Small intestine (tissue), 7 donors: ENCODE data around the gene PRKAR1B. TPM values are rescaled to one million over a fixed set of nuclear protein-coding genes. Genes with fewer than 3 reads are reported as not detected.

Experiments
- DNase-seq, 2 donors: peaks; one replicate each; pipeline versions ENCODE4 v3.0.0 to v3.0.0-alpha.2; 2013
- FAIRE-seq: peaks from 2 replicates; lab custom pipeline; 2012; peaks lifted over from hg19 to GRCh38; lab: Jason Lieb, UNC
- H3K27ac ChIP-seq, 3 donors: one replicate each; pipeline ENCODE4 v1.5.1; 2013; ENCODE audit warnings: low read length in 2 of 3, mild to moderate bottlenecking in 2 of 3, control low read depth in 1 of 3, inconsistent platforms in 1 of 3, low read depth in 1 of 3, moderate library complexity in 1 of 3
- H3K27me3 ChIP-seq, 3 donors: one replicate each; pipeline ENCODE4 v1.6.1; 2013; ENCODE audit warnings: low read length in 3 of 3, inconsistent platforms in 1 of 3; ENCODE audit not compliant: control insufficient read depth in 3 of 3, insufficient read depth in 3 of 3
- H3K36me3 ChIP-seq, 3 donors: one replicate each; pipeline ENCODE4 v1.6.1; 2013; ENCODE audit warnings: low read length in 3 of 3, inconsistent platforms in 1 of 3, low read depth in 1 of 3, mild to moderate bottlenecking in 1 of 3, moderate library complexity in 1 of 3; ENCODE audit not compliant: control insufficient read depth in 3 of 3, insufficient read depth in 2 of 3
- H3K4me1 ChIP-seq, 3 donors: one replicate each; pipeline ENCODE4 v1.6.1; 2013; ENCODE audit warnings: low read length in 2 of 3, inconsistent platforms in 1 of 3, low read depth in 1 of 3, mild to moderate bottlenecking in 1 of 3, moderate library complexity in 1 of 3; ENCODE audit not compliant: control insufficient read depth in 3 of 3, insufficient read depth in 2 of 3
- H3K4me3 ChIP-seq, 3 donors: one replicate each; pipeline ENCODE4 v1.5.1; 2013; ENCODE audit warnings: low read length in 3 of 3, control low read depth in 1 of 3, inconsistent platforms in 1 of 3, low read depth in 1 of 3, mild to moderate bottlenecking in 1 of 3, moderate library complexity in 1 of 3
- H3K9me3 ChIP-seq, 2 donors: one replicate each; pipeline ENCODE4 v1.6.1; 2013; ENCODE audit warnings: low read depth in 1 of 2, low read length in 1 of 2; ENCODE audit not compliant: control insufficient read depth in 2 of 2, insufficient read depth in 1 of 2
- WGBS, 3 donors: extraction: QIAGEN DNeasy Blood & Tissue Kit; methylation state at CpG; one replicate each; pipeline ENCODE4 v1.1.7; 2013; 5-methylcytosine and 5-hydroxymethylcytosine counted together
- polyA plus RNA-seq, 4 donors: library from polyadenylated mRNA; stranded (reverse) in 3 of 4; unstranded in 1 of 4; fragments of 200-250 nt in 3 of 4; fragments of 120-200 nt in 1 of 4; gene quantifications; one replicate each; pipeline versions ENCODE4 v1.2.1 to v1.2.3, GENCODE V29; 2013
- donor health status: healthy with polysubstance abuse.
- donor health status: control.
- donor health status: control.
- donor health status: Bipolar disorder and iron deficiency.
- donor health status: healthy.

Gene PRKAR1B
- polyA plus RNA-seq, 4 donors, result 9.5 to 32.3 (median 18.6) TPM

GRCh38 chr7:527723-528122 lies 199.4 kb downstream of the PRKAR1B start:
- peaks cover 0 to 14% (median 0%) of the 10 kb centered on the region in 3 donors for H3K4me1 ChIP-seq
- H3K36me3 ChIP-seq, result peaks cover 0 to 11% (median 0%) of the 10 kb centered on the region in 3 donors
- peaks cover 0 to 6% of the 10 kb centered on the region in 2 donors for H3K9me3 ChIP-seq
- FAIRE-seq (no peak), DNase-seq (no peak)
- peaks cover 0 to 8% (median 4%) of the 10 kb centered on the region in 3 donors for H3K27me3 ChIP-seq
- WGBS, 3 donors, result 69 to 86% (median 73%) methylated on average over 4 of the region's 4 CpGs
- no peak overlapping the region for H3K4me3 ChIP-seq
- H3K27ac ChIP-seq, result no peak overlapping the region

GRCh38 chr7:526460-527034 lies 200.5 kb downstream of the PRKAR1B start:
- Histone ChIP-seq H3K27me3 (peaks cover 0 to 12% (median 4%) of the 10 kb centered on the region in 3 donors), H3K27ac (no peak overlapping the region), H3K4me1 (peaks cover 0 to 21% (median 0%) of the 10 kb centered on the region in 3 donors), H3K36me3 (peaks cover 0 to 11% (median 0%) of the 10 kb centered on the region in 3 donors), H3K9me3 (peaks cover 0 to 6% of the 10 kb centered on the region in 2 donors), H3K4me3 (no peak overlapping the region)
- DNase-seq (no peak), FAIRE-seq (no peak)
- 74 to 82% (median 76%) methylated on average over 22 of the region's 22 CpGs for WGBS, 3 donors

GRCh38 chr7:525740-526139 lies 201.3 kb downstream of the PRKAR1B start:
- DNase-seq (no peak), FAIRE-seq (no peak)
- H3K27ac ChIP-seq, result no peak overlapping the region
- H3K27me3 ChIP-seq, result peaks cover 0 to 20% (median 4%) of the 10 kb centered on the region in 3 donors
- no peak overlapping the region for H3K4me3 ChIP-seq
- peaks cover 0 to 29% (median 0%) of the 10 kb centered on the region in 3 donors for H3K4me1 ChIP-seq
- H3K9me3 ChIP-seq, result peaks cover 0 to 6% of the 10 kb centered on the region in 2 donors
- WGBS, 3 donors, result 78 to 80% (median 79%) methylated on average over 11 to 12 of the region's 12 CpGs
- H3K36me3 ChIP-seq, result peaks cover 0 to 11% (median 0%) of the 10 kb centered on the region in 3 donors

- 80 to 94% (median 93%) methylated on average over 9 of the region's 9 CpGs for WGBS, 3 donors
Measured at GRCh38 chr7:524800-525199, 202.3 kb downstream of the PRKAR1B start.

GRCh38 chr7:523347-524336 lies 203.4 kb downstream of the PRKAR1B start:
- Histone ChIP-seq H3K4me1 (peaks cover 0 to 32% (median 0%) of the 10 kb centered on the region in 3 donors), H3K4me3 (peak overlapping the region in 1 of 3 donors; percentile 42), H3K9me3 (peaks cover 0 to 6% of the 10 kb centered on the region in 2 donors), H3K27me3 (peaks cover 0 to 23% (median 6%) of the 10 kb centered on the region in 3 donors), H3K27ac (peak overlapping the region in 1 of 3 donors; percentile 89), H3K36me3 (peaks cover 0 to 11% (median 0%) of the 10 kb centered on the region in 3 donors)
- FAIRE-seq (no peak), DNase-seq (peak in 1 of 2 donors; percentile 63)
- 43 to 71% (median 54%) methylated on average over 27 to 28 of the region's 28 CpGs for WGBS, 3 donors

More at GRCh38 chr7:524800-525199, 202.3 kb downstream of the PRKAR1B start:
- Histone ChIP-seq H3K36me3 (peaks cover 0 to 11% (median 0%) of the 10 kb centered on the region in 3 donors), H3K4me3 (no peak overlapping the region), H3K9me3 (peaks cover 0 to 6% of the 10 kb centered on the region in 2 donors), H3K4me1 (peaks cover 0 to 32% (median 0%) of the 10 kb centered on the region in 3 donors), H3K27me3 (peaks cover 0 to 23% (median 4%) of the 10 kb centered on the region in 3 donors), H3K27ac (no peak overlapping the region)
- no peak for DNase-seq
- no peak for FAIRE-seq

GRCh38 chr7:522951-523314 lies 204.1 kb downstream of the PRKAR1B start:
- FAIRE-seq (no peak), DNase-seq (no peak)
- H3K27me3 ChIP-seq, result peaks cover 0 to 23% (median 6%) of the 10 kb centered on the region in 3 donors
- H3K27ac ChIP-seq, result peak overlapping the region in 1 of 3 donors; percentile 89
- H3K4me1 ChIP-seq, result peaks cover 0 to 32% (median 0%) of the 10 kb centered on the region in 3 donors
- peaks cover 0 to 6% of the 10 kb centered on the region in 2 donors for H3K9me3 ChIP-seq
- peak overlapping the region in 2 of 3 donors; percentile 42 to 51 for H3K4me3 ChIP-seq
- 9 to 24% (median 16%) methylated on average over 20 to 21 of the region's 21 CpGs for WGBS, 3 donors
- peaks cover 0 to 11% (median 0%) of the 10 kb centered on the region in 3 donors for H3K36me3 ChIP-seq

- peak overlapping the region in 1 of 3 donors; percentile 89 for H3K27ac ChIP-seq
- WGBS, 3 donors, result 1% methylated on average over 76 to 91 of the region's 91 CpGs
- FAIRE-seq (no peak), DNase-seq (peak; percentile 87 to 94)
- H3K27me3 ChIP-seq, result peaks cover 0 to 23% (median 6%) of the 10 kb centered on the region in 3 donors
- peaks cover 0 to 11% (median 0%) of the 10 kb centered on the region in 3 donors for H3K36me3 ChIP-seq
- H3K4me1 ChIP-seq, result peaks cover 0 to 32% (median 0%) of the 10 kb centered on the region in 3 donors
- peaks cover 0 to 5% of the 10 kb centered on the region in 2 donors for H3K9me3 ChIP-seq
- peak overlapping the region in 2 of 3 donors; percentile 42 to 51 for H3K4me3 ChIP-seq
Measured at GRCh38 chr7:522071-522950, 204.8 kb downstream of the PRKAR1B start.
